ENCODE results near the gene NCAPH2. TPM values are rescaled to one million over a fixed set of nuclear protein-coding genes. Genes with fewer than 3 reads are reported as not detected.
"Not testable (repeated sequence)": the region's sequence is repeated elsewhere in the genome, so short reads cannot be mapped to it uniquely, and the experiment has no call there.

NCAPH2 gene
- total RNA-seq, 1 donor from 2014 or later, result 30.6 TPM

DNA sequence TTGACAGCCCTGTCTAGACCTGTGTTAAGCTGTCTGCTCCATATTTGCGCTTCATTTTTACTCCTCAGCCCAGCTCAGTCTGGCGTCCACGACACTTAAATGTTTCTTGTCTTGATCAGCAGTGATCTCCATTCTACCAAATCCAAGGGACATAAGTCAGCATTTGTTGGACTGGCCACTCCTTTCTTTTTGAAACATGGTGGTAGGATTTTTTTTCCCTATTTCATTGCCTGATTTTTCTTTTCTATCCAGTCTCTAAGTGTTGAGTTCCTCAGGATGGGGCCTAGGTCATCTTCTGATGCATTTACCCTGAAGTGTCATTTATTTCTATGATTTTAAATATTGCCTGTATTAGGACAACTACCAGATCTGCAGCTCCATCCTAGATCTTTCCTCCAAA is 873 bp downstream of the NCAPH2 start:
- ATAC-seq, result no peak
- no peak for DNase-seq
- intact Hi-C loops (cut with micrococcal nuclease), result no loop called here

DNA sequence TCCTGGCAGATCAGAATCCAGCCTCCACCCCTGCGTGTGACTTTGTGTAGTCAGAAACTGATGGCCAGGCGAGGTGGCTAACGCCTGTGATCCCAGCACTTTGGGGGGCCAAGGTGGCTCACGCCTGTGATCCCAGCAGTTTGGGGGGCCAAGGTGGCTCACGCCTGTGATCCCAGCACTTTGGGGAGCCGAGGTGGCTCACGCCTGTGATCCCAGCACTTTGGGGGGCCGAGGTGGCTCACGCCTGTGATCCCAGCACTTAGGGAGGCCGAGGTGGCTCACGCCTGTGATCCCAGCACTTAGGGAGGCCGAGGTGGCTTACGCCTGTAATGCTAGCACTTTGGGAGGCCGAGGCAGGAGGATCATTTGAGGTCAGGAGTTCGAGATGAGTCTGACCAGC is 5.2 kb downstream of the NCAPH2 start:
- ATAC-seq (no peak), DNase-seq (no peak)
- intact Hi-C loops (cut with micrococcal nuclease), result no loop called here

- ATAC-seq (no peak), DNase-seq (no peak)
- intact Hi-C loops (cut with micrococcal nuclease), result no loop called here
Observed at GRCh38 chr22:50516068-50516467, 8.0 kb downstream of the NCAPH2 start.

- intact Hi-C loops (cut with micrococcal nuclease), result no loop called here
- no peak for ATAC-seq
Observed at GRCh38 chr22:50516891-50517290, 8.9 kb downstream of the NCAPH2 start.

DNA sequence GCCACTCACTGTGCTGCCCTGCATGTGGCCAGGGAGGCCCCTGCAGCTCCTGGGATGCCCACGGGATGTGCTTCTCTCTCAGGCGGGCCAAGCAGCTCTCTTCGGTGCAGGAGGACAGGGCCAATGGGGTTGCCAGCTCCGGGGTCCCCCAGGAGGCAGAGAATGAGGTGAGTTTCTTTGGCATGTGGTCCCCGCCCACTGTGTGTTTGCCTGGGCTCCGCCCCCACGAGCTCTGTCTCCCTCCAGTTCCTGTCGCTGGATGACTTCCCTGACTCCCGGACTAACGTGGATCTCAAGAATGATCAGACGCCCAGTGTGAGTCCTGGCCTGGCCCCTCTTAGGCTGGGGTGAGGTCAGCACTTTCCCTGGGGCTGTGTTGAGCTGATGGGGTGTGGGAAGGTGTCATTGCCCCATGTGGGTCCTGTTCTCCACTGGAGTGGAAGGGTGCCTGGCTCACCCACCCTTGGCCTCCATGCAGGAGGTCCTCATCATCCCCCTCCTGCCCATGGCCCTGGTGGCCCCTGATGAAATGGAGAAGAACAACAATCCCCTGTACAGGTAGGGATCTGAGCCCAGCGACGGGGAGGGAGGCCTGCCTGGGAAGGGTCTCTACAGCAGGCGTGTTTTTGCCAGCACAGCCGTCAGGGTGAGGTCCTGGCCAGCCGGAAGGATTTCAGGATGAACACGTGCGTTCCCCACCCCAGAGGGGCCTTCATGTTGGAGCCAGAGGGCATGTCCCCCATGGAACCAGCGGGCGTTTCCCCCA is 9.7 kb downstream of the NCAPH2 start:
- ATAC-seq (no peak), DNase-seq (no peak)
- intact Hi-C loops (cut with micrococcal nuclease), result no loop called here

More at GRCh38 chr22:50516891-50517290, 8.9 kb downstream of the NCAPH2 start:
- DNase-seq, result no peak

GRCh38 chr22:50518606-50519005 is 10.6 kb downstream of the NCAPH2 start:
- ATAC-seq (no peak), DNase-seq (no peak)
- intact Hi-C loops (cut with micrococcal nuclease), result no loop called here

- ATAC-seq, result no peak
- intact Hi-C loops (cut with micrococcal nuclease), result no loop called here
- no peak for DNase-seq
Observed at GRCh38 chr22:50519151-50519550, 11.1 kb downstream of the NCAPH2 start.

- intact Hi-C loops (cut with micrococcal nuclease); DNase-seq; ATAC-seq: not testable (repeated sequence)
Observed at GRCh38 chr22:50520184-50520583, 12.2 kb downstream of the NCAPH2 start.

GRCh38 chr22:50520826-50521453 is 12.9 kb downstream of the NCAPH2 start:
- peak; percentile 27 for DNase-seq
- intact Hi-C loops (cut with micrococcal nuclease), result no loop called here

GRCh38 chr22:50521710-50522109 is 13.7 kb downstream of the NCAPH2 start:
- ATAC-seq, result no peak
- intact Hi-C loops (cut with micrococcal nuclease), result no loop called here
- DNase-seq, result peak; percentile 23

More at GRCh38 chr22:50520826-50521453, 12.9 kb downstream of the NCAPH2 start:
- ATAC-seq, result no peak

DNA sequence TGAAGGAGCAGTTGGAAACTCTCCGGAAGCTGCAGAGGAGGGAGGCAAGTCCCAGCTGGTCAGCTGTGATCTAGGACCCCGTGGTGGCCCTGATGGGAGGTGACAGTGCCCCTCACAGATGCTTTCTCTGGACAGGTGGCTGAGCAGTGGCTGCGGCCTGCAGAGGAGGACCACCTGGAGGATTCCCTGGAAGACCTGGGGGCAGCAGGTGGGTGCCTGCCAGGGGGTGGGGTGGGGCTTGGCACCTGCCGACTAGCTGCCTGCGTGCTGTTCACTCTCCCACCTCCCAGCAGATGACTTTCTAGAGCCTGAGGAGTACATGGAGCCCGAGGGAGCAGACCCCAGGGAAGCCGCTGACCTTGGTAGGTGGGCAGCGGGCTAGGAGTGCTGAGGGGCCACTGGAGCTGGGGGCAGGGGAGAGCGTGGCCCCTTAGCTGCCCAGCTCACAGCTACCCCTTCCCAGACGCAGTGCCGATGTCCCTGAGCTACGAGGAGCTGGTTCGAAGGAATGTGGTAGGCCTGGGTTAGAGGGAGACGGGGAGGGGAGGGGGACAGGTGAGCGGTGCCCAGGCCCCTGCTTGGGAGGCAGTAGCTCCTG is 14.3 kb downstream of the NCAPH2 start:
- ATAC-seq, result no peak
- intact Hi-C loops (cut with micrococcal nuclease), result no loop called here
- DNase-seq, result peak; percentile 30

DNA sequence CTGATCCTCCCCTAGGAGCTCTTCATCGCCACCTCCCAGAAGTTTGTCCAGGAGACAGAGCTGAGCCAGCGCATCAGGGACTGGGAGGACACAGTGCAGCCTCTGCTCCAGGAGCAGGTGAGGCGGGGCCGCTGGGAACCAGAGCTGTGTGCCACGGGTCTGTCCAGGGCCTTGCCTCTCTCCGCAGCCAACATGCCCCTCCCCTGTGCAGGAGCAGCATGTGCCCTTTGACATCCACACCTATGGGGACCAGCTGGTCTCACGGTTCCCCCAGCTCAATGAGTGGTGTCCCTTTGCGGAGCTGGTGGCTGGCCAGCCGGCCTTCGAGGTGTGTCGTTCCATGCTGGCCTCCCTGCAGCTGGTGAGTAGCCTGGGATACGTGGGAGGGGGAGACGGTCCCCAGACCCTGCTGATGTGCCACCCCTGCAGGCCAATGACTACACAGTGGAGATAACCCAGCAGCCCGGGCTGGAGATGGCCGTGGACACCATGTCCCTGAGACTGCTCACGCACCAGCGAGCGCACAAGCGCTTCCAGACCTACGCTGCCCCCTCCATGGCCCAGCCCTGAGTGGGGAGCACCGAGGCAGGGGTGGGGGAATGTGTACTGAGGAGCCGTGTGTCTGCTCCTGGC is 14.9 kb downstream of the NCAPH2 start:
- intact Hi-C loops (cut with micrococcal nuclease), result no loop called here
- DNase-seq (peak; percentile 31), ATAC-seq (no peak)

DNA sequence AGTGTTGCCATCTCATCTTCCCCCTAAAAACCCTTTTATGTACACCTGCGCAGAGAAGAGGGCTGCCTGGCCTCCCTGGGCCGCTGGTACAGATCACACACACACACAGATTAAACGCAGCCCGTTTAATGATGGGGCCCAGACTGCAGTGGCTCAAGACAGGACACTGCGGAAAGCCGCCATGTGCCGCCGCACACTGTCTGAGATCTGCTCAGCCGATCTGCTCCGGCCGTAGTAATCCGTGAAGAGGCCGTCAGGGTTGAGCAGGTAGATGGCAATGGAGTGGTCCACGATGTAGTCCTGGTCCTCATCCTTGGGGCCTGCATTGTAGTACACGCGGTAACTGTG is 15.4 kb downstream of the NCAPH2 start:
- no peak for DNase-seq
- intact Hi-C loops (cut with micrococcal nuclease), result no loop called here
- ATAC-seq, result no peak

DNA sequence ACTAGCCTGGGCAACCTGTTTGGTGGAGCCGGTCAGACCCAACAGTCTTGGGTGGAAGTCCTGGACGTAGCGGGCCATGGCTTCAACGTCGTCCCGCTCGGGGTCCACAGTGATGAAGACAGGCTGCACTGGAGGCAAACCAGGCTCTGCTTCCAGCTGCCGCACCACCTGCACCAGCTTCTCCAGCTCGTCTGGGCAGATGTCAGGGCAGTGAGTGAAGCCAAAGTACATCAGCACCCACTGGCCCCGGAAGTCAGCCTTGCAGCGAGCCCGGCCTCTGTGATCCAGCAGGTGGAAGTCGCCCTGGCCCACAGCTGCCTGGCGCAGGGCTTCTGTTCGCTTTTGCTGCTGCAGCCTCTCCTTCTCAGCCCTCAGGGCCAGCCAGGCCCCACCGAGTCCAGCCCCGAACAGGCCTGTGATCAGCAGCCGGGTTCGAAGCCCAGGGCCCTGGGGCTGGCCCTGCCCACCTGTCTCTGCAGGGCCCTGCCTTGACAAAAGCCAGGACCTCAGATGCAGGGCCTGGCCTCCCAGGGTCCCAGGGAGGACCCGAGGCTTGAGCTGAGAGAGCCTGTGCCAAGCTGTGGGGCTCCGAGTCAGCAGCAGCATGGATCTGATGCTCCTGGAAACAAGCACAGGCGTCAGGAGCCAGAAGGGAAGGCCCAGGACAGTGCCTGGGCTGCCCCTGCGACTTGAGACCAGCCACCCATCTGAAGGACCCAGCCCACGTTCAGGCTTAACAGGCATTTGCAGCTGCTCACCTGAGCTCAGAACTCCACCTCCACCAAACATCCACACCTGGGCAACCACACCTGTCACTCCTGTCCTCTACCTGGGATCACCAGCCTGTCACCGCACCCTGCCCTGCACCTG is 16.0 kb downstream of the NCAPH2 start:
- DNase-seq (no peak), ATAC-seq (no peak)
- intact Hi-C loops (cut with micrococcal nuclease), result no loop called here

DNA sequence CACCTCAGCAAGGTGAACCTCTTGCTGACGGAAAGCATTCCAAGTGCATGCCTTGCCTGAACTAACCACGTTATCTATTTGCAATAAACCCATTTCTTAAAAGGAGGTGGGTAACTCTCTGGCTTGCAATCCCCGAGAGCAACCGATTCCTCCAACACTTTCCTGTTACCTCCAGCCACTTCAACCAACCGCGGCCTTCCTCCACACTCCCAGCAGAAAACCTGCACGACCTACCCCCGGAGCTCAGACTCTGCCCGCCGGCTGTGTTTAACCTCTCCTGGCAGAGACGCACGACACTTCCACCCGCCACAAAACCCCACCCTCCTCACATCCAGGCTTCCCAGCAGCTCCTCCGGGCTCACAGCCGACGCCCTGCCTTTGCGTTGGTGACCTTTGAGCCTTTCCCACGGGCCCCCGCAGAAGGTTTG is 16.7 kb downstream of the NCAPH2 start:
- intact Hi-C loops (cut with micrococcal nuclease), result no loop called here
- DNase-seq, result no peak
- ATAC-seq, result no peak

DNA sequence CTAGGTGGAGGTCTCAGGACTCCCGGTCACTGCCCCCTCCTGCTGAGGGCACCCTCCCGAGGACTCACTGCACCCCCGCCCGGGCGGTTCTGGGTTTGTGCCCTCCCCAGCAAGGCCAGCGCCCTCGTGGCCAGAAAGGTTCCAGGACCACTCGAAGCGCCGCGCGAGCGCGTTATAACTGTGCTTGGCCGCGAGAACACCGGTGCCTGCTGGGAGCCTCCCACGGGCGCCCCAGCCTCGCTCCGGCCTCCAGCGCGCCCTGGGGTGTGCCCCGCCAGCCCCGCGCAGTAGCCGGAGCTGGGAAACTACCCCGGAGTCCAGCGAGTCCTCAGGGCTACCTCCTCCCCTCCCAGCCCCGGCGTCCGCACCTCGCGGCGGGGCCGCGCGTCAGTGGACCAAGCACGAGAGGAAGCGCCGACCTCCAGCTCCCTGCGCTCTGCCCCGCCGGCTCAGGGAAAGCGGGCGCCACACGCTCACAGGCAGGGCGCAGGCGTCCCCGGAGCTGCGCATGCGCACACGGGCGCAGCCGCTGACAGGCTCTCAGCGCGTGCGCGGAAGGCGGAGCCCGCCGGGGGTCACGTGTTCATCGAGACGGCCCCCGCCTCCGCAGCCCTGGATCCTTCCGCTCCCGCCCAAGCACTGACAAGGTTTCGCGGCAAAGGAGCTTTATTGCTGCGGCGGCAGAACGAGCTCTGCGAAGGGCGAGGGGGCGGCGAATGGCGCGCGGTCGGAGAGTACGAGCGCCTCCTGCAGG is 17.3 kb downstream of the NCAPH2 start, which contains the start of gene SCO2:
SCO2 (minus strand) TSS at position 495 of the 754 bp plus-strand sequence. CDS start 1,187 bp downstream, outside the sequence.
- intact Hi-C loops (cut with micrococcal nuclease), result no loop called here
- ATAC-seq (peak; percentile 75), DNase-seq (peak; percentile 99)

- ATAC-seq, result peak; percentile 28
- DNase-seq, result no peak
- intact Hi-C loops (cut with micrococcal nuclease), result no loop called here
Observed at GRCh38 chr22:50525858-50526107, 17.8 kb downstream of the NCAPH2 start.

DNA sequence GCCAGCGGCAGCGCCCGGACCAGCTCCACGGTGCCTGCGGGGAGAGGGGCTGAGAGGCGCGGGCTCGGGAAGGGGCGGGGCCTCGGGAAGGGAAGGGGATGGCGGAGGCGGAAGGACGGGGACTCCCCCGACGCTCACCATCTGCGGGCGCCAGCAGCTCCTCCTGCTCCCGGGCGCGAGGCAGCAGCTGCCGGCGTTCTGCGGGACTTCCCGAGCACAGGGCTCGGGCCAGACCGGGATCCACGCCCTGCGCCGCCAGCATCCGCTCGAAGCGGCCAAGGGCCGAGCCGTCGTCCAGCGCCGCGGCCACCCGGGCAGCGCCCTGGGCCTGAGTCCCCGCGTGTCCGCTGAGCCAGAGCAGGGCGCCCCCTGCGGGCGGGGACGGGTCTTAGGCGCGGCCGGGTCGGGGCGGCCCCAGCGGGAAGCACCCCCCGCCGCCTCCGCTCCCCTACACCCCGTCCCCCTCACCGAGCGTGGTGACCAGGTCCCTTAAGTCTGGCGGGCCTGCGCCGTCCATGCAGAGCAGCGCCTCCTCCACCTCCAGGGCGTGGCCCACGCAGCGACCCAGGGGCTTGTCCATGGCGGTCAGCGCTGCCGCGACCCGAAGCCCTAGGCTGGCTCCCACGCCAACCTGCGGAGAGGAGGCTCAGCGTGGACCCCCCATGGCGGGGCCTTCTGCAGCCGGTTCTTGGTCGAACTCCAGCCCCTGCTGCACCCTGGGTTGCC is 18.2 kb downstream of the NCAPH2 start:
- peak; percentile 41 for ATAC-seq
- DNase-seq, result peak; percentile 88
- intact Hi-C loops (cut with micrococcal nuclease), result no loop called here
